GM18867 (cell line): ENCODE results near the gene METTL22.

Experiments used
- ATAC-seq: cut with Tn5 transposase; IDR thresholded peaks from one replicate; pipeline ENCODE4 v1.9.1; 2021; ENCODE audit warnings: mild to moderate bottlenecking, moderate library complexity; ENCODE audit not compliant: unreplicated experiment

METTL22 gene

DNA sequence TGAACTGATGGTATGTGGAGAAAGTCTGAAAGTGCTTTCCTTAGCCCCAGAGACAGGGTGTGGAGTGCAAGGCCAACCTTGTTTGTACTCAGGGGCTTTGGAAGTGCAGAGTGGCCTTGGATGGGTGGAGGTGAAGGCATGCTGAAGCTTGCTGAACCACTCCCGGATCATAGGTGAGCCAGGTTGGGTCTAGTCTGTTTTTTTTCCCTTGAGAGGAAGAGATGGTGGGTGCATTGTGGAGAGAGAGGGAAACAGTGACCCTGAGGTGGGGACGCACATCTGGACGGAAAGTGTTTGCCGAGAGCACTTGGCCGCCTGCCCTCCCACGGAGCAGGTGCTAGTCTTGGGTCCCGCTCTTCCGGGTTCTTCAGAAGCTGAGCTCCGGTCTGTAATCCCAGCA is 65.4 kb downstream of the METTL22 start:
- ATAC-seq = no peak

DNA sequence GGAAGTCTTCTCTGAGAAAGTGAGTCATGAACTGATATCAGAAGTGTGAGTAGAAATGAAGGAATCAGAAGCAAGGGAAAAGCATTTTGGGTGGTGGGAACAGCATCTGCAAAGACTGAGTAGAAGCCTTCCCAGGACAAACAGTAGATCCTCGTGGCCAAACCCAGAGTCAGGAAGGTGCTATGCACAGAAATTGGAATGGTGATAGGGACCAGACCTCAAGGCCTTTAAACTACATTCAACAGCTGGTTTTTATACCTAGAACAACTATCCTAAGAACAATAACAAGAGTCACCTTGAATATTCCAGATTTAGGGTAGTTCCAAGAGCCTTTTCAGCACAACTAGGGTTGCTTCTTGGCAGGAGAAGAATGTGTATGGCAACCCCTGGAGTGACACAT is 68.2 kb downstream of the METTL22 start:
- ATAC-seq = no peak

DNA sequence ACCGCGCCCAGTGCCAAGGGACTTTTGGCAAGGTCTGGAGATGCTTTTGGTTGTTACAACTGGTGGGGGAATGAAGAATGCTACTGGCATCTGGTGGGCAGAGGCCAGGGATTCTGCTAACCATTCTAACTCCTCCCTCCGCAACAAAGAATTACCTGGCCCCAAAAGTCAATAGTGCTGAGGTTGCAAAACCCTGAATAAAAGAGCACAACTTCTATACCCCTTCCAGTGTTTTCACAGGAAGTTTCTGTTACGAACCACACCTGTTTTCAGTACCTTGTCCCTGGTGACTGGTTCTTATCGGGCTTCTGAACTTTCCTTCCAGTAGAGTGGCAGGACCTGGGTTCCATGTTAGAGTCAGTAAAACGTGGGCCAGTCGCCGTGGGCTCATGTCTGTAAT is 70.2 kb downstream of the METTL22 start:
- ATAC-seq = no peak

DNA sequence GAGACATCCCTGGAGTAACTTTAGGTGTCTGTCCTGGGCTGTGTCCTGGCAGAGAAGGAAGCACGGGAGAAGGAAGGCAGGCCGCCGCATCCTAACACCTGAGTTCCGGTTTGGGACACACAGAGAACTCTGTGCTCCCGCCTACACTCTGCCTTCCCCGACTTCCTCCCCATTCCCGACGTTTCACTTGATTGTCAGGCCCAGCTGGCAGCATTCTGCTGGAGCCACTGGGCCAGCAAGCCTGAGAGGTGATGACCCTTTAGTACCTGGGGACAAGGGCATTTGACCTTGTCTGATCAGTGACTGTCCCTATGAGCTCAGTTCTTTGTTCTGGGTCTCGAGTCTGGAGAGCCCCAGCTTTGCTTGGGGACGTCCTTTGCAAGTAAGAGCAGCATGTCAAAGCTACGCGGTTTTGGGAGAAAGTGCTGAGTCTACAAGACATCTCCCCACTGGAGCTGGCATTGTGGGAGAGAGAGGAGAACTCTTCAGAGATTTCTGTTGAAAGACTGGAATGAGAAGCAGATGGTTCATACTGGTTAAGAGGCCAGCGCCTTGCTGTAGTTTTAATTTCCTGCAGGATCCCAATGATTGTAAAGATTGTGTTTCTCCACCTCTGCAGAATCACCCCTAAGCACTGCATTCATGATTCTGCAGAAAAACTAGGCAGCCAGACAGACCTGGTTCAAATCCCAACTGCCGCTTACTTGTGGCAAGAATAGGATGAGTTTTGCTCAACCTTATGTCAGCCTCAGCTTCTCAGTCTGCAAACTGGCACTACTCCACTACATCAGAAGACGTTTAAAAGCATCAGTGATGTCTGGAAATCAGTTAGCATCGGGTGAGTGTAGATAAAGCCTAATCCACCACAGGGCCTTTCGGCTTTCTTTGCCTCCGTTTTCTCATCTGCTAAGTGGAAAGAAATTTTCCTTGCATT is 73.6 kb downstream of the METTL22 start:
- ATAC-seq = no peak

DNA sequence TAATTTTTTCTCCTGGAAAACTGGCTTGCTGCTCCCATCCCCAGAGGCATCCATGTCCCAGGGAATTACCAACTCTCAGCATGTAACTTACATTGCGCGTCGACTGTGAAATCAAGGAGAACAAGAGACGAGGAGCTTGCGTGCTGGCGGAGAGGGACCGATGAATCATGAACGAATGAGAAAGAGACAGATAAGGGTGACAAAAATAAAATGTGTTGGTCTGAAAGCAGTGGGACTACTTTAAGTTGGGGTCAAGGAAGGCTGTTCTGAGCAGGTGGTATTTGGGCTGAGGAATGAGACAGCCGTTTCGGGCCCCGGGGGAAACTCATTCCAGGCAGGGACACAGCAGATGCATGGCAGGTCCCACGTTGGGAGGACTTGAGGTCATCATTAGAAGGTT is 75.4 kb downstream of the METTL22 start:
- no peak for ATAC-seq

DNA sequence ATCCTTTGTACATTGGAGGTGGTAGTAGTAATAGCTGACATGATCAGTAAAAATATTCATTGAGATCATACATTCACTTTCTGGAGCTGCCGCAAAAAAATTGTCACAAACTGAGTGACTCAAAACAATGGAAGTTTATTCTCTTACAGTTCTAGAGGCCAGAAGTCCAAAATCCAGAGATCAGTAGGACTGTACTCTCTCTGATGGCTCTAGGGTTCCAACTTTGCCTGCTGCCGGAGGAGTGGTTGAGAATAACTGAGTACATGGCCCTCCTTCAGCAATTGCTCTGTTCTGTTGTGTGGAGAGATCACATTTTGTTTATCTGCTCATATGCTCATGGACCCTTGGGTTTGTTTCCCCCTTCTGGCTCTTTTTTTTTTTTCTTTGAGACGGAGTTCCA is 76.5 kb downstream of the METTL22 start:
- ATAC-seq = no peak
